ENCODE data around the gene SIGLEC6. TPM values are rescaled to one million over a fixed set of nuclear protein-coding genes. Genes with fewer than 3 reads are reported as not detected.

Gene SIGLEC6
- total RNA-seq, 1 experiment from 2014 or later = not detected

DNA sequence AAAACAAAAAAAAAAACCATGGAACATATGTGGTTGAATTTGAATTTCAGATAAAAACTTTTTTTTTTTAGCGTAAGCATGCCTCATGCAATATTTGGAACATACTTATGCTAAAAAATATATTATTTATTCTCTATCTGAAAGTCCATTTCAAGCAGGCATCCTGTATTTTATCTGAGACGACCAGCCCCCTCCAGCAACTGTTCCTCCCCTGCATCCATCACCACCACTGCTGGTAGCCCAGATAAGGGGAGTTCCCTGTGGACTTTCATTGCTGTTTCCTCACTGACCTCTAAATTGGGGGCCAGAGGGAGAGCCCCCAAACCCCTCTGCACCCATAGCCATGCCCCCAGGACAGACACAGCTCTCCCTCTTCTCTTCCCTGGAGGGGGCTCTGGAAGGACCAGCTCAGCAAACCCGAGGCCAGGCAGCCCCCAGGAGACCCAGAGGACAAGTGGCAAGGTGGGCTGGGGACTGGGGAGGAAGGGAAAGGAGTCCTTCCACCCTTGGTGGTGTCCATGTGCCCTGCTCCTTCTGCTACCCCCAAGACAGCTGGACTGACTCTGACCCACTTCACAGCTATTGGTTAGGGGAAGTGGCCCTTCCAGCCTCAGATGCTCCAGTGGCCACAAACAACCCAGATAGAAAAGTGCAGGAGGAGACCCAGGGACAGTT is 23.3 kb downstream of the SIGLEC6 start:
- H4K20me1 ChIP-seq (ENCODE audit: insufficient read depth) = no peaks in the 10 kb centered on the region
- intact Hi-C loops (cut with micrococcal nuclease) = no loop called here
- CTCF ChIA-PET = no interaction called here
- H3K27ac ChIP-seq (ENCODE audit: low read depth, low read length) = no peak overlapping the region
- H3K4me2 ChIP-seq (ENCODE audit: low read length) = no peak overlapping the region
- H2AFZ ChIP-seq (ENCODE audit: low read depth, low read length, poor library complexity, severe bottlenecking) = no peak overlapping the region
- TF ChIP-seq FOSL1 (IDR thresholded peaks at IDR 0.05; ENCODE audit: low read depth) (no peak), ELF1 (IDR thresholded peaks at IDR 0.05; ENCODE audit: borderline replicate concordance, low read depth) (no peak), ZNF274 (IDR thresholded peaks at IDR 0.05; ENCODE audit: low read depth, low read length) (no peak), CBX3 (IDR thresholded peaks at IDR 0.05; ENCODE audit: low read depth) (no peak), EZH2phosphoT487 (IDR thresholded peaks at IDR 0.05; ENCODE audit: borderline replicate concordance) (no peak), SIN3A (IDR thresholded peaks at IDR 0.05; ENCODE audit: low read depth) (no peak), RAD21 (IDR thresholded peaks at IDR 0.05; ENCODE audit: low read depth) (no peak), JUND (IDR thresholded peaks at IDR 0.05) (no peak), SP1 (IDR thresholded peaks at IDR 0.05; ENCODE audit: low read depth) (no peak), YY1 (IDR thresholded peaks at IDR 0.05; ENCODE audit: extremely low read depth, insufficient replicate concordance, low read depth, low read length) (no peak), CEBPB (IDR thresholded peaks at IDR 0.05; ENCODE audit: low read depth) (no peak), EGR1 (IDR thresholded peaks at IDR 0.05; ENCODE audit: low read depth) (no peak), SRF (IDR thresholded peaks at IDR 0.05; ENCODE audit: low read depth) (no peak)
- TF ChIP-seq, protein P1, sequence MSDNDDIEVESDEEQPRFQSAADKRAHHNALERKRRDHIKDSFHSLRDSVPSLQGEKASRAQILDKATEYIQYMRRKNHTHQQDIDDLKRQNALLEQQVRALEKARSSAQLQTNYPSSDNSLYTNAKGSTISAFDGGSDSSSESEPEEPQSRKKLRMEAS (IDR thresholded peaks at IDR 0.05) = no peak
- TF ChIP-seq, protein P2, sequence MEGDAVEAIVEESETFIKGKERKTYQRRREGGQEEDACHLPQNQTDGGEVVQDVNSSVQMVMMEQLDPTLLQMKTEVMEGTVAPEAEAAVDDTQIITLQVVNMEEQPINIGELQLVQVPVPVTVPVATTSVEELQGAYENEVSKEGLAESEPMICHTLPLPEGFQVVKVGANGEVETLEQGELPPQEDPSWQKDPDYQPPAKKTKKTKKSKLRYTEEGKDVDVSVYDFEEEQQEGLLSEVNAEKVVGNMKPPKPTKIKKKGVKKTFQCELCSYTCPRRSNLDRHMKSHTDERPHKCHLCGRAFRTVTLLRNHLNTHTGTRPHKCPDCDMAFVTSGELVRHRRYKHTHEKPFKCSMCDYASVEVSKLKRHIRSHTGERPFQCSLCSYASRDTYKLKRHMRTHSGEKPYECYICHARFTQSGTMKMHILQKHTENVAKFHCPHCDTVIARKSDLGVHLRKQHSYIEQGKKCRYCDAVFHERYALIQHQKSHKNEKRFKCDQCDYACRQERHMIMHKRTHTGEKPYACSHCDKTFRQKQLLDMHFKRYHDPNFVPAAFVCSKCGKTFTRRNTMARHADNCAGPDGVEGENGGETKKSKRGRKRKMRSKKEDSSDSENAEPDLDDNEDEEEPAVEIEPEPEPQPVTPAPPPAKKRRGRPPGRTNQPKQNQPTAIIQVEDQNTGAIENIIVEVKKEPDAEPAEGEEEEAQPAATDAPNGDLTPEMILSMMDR (IDR thresholded peaks at IDR 0.05 in 2 of 3, conservative IDR thresholded peaks at IDR 0.05 in 1 of 3; ENCODE audit: borderline replicate concordance in 1 of 3, insufficient read depth in 1 of 3, low read depth in 2 of 3, low read length in 2 of 3) = no peak
- TF ChIP-seq, protein P3, sequence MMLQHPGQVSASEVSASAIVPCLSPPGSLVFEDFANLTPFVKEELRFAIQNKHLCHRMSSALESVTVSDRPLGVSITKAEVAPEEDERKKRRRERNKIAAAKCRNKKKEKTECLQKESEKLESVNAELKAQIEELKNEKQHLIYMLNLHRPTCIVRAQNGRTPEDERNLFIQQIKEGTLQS (IDR thresholded peaks at IDR 0.05) = no peak
- TF ChIP-seq, protein P4, sequence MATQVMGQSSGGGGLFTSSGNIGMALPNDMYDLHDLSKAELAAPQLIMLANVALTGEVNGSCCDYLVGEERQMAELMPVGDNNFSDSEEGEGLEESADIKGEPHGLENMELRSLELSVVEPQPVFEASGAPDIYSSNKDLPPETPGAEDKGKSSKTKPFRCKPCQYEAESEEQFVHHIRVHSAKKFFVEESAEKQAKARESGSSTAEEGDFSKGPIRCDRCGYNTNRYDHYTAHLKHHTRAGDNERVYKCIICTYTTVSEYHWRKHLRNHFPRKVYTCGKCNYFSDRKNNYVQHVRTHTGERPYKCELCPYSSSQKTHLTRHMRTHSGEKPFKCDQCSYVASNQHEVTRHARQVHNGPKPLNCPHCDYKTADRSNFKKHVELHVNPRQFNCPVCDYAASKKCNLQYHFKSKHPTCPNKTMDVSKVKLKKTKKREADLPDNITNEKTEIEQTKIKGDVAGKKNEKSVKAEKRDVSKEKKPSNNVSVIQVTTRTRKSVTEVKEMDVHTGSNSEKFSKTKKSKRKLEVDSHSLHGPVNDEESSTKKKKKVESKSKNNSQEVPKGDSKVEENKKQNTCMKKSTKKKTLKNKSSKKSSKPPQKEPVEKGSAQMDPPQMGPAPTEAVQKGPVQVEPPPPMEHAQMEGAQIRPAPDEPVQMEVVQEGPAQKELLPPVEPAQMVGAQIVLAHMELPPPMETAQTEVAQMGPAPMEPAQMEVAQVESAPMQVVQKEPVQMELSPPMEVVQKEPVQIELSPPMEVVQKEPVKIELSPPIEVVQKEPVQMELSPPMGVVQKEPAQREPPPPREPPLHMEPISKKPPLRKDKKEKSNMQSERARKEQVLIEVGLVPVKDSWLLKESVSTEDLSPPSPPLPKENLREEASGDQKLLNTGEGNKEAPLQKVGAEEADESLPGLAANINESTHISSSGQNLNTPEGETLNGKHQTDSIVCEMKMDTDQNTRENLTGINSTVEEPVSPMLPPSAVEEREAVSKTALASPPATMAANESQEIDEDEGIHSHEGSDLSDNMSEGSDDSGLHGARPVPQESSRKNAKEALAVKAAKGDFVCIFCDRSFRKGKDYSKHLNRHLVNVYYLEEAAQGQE (IDR thresholded peaks at IDR 0.05; ENCODE audit: low read depth) = no peak
- H3K4me3 ChIP-seq (replicated peaks in 1 of 2; ENCODE audit: low read depth in 1 of 2, low read length in 2 of 2) = no peak overlapping the region
- no peaks in the 10 kb centered on the region for H3K9me3 ChIP-seq (ENCODE audit: control insufficient read depth in 1 of 2, insufficient read depth in 1 of 2, low read depth in 1 of 2, low read length in 2 of 2)
- H3K4me1 ChIP-seq (ENCODE audit: control insufficient read depth in 1 of 2, insufficient read depth in 2 of 2, low read length in 2 of 2) = no peaks in the 10 kb centered on the region
- no peaks in the 10 kb centered on the region for H3K36me3 ChIP-seq (ENCODE audit: control insufficient read depth in 1 of 2, insufficient read depth in 2 of 2, low read length in 2 of 2)
- H3K9me2 ChIP-seq (ENCODE audit: insufficient read depth) = no peaks in the 10 kb centered on the region
- POLR2A ChIA-PET = no interaction called here
- BruUV-seq (replicated peaks) = no TSS peak
- no peak overlapping the region for H3K9ac ChIP-seq (ENCODE audit: low read length)
- DNase-seq (ENCODE audit: low read depth, low spot score) (no peak), ATAC-seq (no peak)
- H3K79me2 ChIP-seq (ENCODE audit: insufficient read depth, low read length) = no peaks in the 10 kb centered on the region
- RAD21 ChIA-PET (ENCODE audit: low non-redundant PET in 1 of 2, low total read pairs in 2 of 2, uncharacterized antibody in 2 of 2, unreplicated experiment in 2 of 2) = no interaction called here
- H3K27me3 ChIP-seq (ENCODE audit: insufficient read depth, low read length) = peaks cover 12% of the 10 kb centered on the region

Measured in HCT116 (cell line).